Renal pelvis (tissue), 4 donors: ENCODE data around the gene ZNFX1. TPM values are rescaled to one million over a fixed set of nuclear protein-coding genes. Genes with fewer than 3 reads are reported as not detected.

Source experiments
- DNase-seq: peaks from one replicate; pipeline ENCODE4 v3.0.0-alpha.2; 2013
- polyA plus RNA-seq, 3 donors: library from polyadenylated mRNA; unstranded; fragments of 120-200 nt; gene quantifications; one replicate each; pipeline ENCODE4 v1.2.1, GENCODE V29; 2013; ENCODE audit not compliant: insufficient read length in 3 of 3

ZNFX1 gene
- polyA plus RNA-seq, 3 donors: 14.3 to 17.5 (median 17.1) TPM

- no peak for DNase-seq
Observed at GRCh38 chr20:49259284-49259683, 18.6 kb downstream of the ZNFX1 start.

GRCh38 chr20:49256261-49256660, 21.6 kb downstream of the ZNFX1 start:
- DNase-seq: no peak

- DNase-seq: no peak
Observed at GRCh38 chr20:49252556-49253350, 25.1 kb downstream of the ZNFX1 start.

- no peak for DNase-seq
Observed at GRCh38 chr20:49248879-49249665, 28.8 kb downstream of the ZNFX1 start.

- no peak for DNase-seq
Observed at GRCh38 chr20:49248301-49248700, 29.6 kb downstream of the ZNFX1 start.

GRCh38 chr20:49247792-49248191, 30.1 kb downstream of the ZNFX1 start:
- no peak for DNase-seq

- no peak for DNase-seq
Observed at GRCh38 chr20:49247169-49247723, 30.6 kb downstream of the ZNFX1 start.

- DNase-seq: peak; percentile 27
Observed at GRCh38 chr20:49245921-49246740, 31.7 kb downstream of the ZNFX1 start.

GRCh38 chr20:49237531-49237930, 40.3 kb downstream of the ZNFX1 start:
- no peak for DNase-seq

- no peak for DNase-seq
Observed at GRCh38 chr20:49236301-49236700, 41.6 kb downstream of the ZNFX1 start.

GRCh38 chr20:49234831-49235230, 43.0 kb downstream of the ZNFX1 start:
- no peak for DNase-seq

- DNase-seq: no peak
Observed at GRCh38 chr20:49233226-49233625, 44.6 kb downstream of the ZNFX1 start.

- DNase-seq: no peak
Observed at GRCh38 chr20:49231471-49231870, 46.4 kb downstream of the ZNFX1 start.

- DNase-seq: no peak
Observed at GRCh38 chr20:49230561-49231133, 47.2 kb downstream of the ZNFX1 start.

GRCh38 chr20:49230021-49230420, 47.8 kb downstream of the ZNFX1 start:
- no peak for DNase-seq

GRCh38 chr20:49229381-49229780, 48.5 kb downstream of the ZNFX1 start:
- DNase-seq: no peak

- DNase-seq: no peak
Observed at GRCh38 chr20:49228676-49229075, 49.2 kb downstream of the ZNFX1 start.

- DNase-seq: no peak
Observed at GRCh38 chr20:49225896-49226295, 52.0 kb downstream of the ZNFX1 start.

- no peak for DNase-seq
Observed at GRCh38 chr20:49219924-49220831, 57.7 kb downstream of the ZNFX1 start.
